Measurements from ENCODE around the gene SEC31A. TPM values are rescaled to one million over a fixed set of nuclear protein-coding genes. Genes with fewer than 3 reads are reported as not detected.
"Not testable (repeated sequence)": the region's sequence is repeated elsewhere in the genome, so short reads cannot be mapped to it uniquely, and the experiment has no call there.

Gene SEC31A
- total RNA-seq, 1 donor from 2014 or later, result 210 TPM

GRCh38 chr4:82818664-82819662 lies 72.0 kb downstream of the SEC31A start:
- H3K27ac Mint-ChIP-seq, result no peak overlapping the region
- Histone ChIP-seq H3F3A (ENCODE audit: low read depth) (peaks cover 4% of the 10 kb centered on the region), H3K4me3 (no peak overlapping the region), H3K79me2 (ENCODE audit: low read depth) (no peaks in the 10 kb centered on the region), H3K36me3 (peaks cover 9% of the 10 kb centered on the region), H3K9ac (no peak overlapping the region), H3K27ac (no peak overlapping the region), H3K27me3 (no peaks in the 10 kb centered on the region), H3K4me2 (no peak overlapping the region), H3K9me3 (ENCODE audit: low read depth) (no peaks in the 10 kb centered on the region), H2AFZ (replicated peaks) (no peak overlapping the region), H3K4me1 (peaks cover 10% of the 10 kb centered on the region), H4K20me1 (ENCODE audit: low read depth) (no peaks in the 10 kb centered on the region)
- H3K4me1 Mint-ChIP-seq, result peaks cover 7% of the 10 kb centered on the region
- TF ChIP-seq EZH2 (IDR thresholded peaks at IDR 0.05) (no peak), CTCF (IDR thresholded peaks at IDR 0.05) (no peak), EZH2phosphoT487 (IDR thresholded peaks at IDR 0.05) (no peak)
- no peak overlapping the region for H3K4me3 Mint-ChIP-seq
- no peak for DNase-seq (ENCODE audit: low spot score)
- peaks cover 3% of the 10 kb centered on the region for H3K27me3 Mint-ChIP-seq (ENCODE audit: insufficient read depth, low read depth)
- H3K36me3 Mint-ChIP-seq, result peaks cover 31% of the 10 kb centered on the region
- no peaks in the 10 kb centered on the region for H3K9me3 Mint-ChIP-seq

DNA sequence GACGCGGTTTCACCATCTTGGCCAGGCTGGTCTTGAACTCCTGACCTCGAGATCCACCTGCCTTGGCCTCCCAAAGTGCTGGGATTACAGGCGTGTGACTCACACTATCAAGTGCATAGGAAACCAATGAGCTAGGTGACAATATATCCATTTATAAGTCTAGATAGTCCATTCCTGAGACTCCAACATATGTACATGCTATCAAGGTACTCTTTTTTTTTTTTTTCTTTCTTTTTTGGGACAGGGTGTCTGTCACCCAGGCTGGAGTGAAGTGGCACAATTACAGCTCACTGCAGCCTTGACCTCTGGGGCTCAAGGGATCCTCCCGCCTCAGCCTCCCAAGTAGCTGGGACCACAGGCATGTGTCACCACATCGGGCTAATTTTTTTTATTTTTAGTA lies 74.1 kb downstream of the SEC31A start:
- H3K27ac Mint-ChIP-seq; H3K9me3 ChIP-seq (ENCODE audit: low read depth); H3K36me3 ChIP-seq; H4K20me1 ChIP-seq (ENCODE audit: low read depth); H3K27me3 ChIP-seq; H3K9ac ChIP-seq; H3K9me3 Mint-ChIP-seq; H2AFZ ChIP-seq (replicated peaks); H3K27me3 Mint-ChIP-seq (ENCODE audit: insufficient read depth, low read depth); H3K4me3 ChIP-seq; H3K79me2 ChIP-seq (ENCODE audit: low read depth); H3K27ac ChIP-seq; H3K4me3 Mint-ChIP-seq; H3K4me2 ChIP-seq; DNase-seq (ENCODE audit: low spot score): not testable (repeated sequence)
- H3K4me1 ChIP-seq, result peaks cover 23% of the 10 kb centered on the region
- peaks cover 20% of the 10 kb centered on the region for H3F3A ChIP-seq (ENCODE audit: low read depth)
- Mint-ChIP-seq H3K4me1 (peaks cover 23% of the 10 kb centered on the region), H3K36me3 (peaks cover 20% of the 10 kb centered on the region)

- Histone ChIP-seq H4K20me1 (ENCODE audit: low read depth) (peaks cover 3% of the 10 kb centered on the region), H3F3A (ENCODE audit: low read depth) (peaks cover 33% of the 10 kb centered on the region), H3K4me3 (no peak overlapping the region), H3K27me3 (peaks cover 22% of the 10 kb centered on the region), H3K27ac (no peak overlapping the region), H3K36me3 (no peaks in the 10 kb centered on the region), H3K4me1 (peaks cover 32% of the 10 kb centered on the region), H2AFZ (replicated peaks) (no peak overlapping the region), H3K4me2 (peak overlapping the region; percentile 5), H3K9me3 (ENCODE audit: low read depth) (no peaks in the 10 kb centered on the region), H3K9ac (no peak overlapping the region), H3K79me2 (ENCODE audit: low read depth) (no peaks in the 10 kb centered on the region)
- peaks cover 5% of the 10 kb centered on the region for H3K27me3 Mint-ChIP-seq (ENCODE audit: insufficient read depth, low read depth)
- H3K4me1 Mint-ChIP-seq, result peaks cover 40% of the 10 kb centered on the region
- no peak overlapping the region for H3K27ac Mint-ChIP-seq
- DNase-seq (ENCODE audit: low spot score), result peak; percentile 55
- H3K36me3 Mint-ChIP-seq, result peaks cover 5% of the 10 kb centered on the region
- H3K9me3 Mint-ChIP-seq, result no peaks in the 10 kb centered on the region
- TF ChIP-seq EZH2 (IDR thresholded peaks at IDR 0.05), result no peak
- TF ChIP-seq CTCF (IDR thresholded peaks at IDR 0.05), result no peak
- no peak for TF ChIP-seq EZH2phosphoT487 (IDR thresholded peaks at IDR 0.05)
- H3K4me3 Mint-ChIP-seq, result no peak overlapping the region
These were observed 76.9 kb downstream of the SEC31A start for GRCh38 chr4:82814034-82814433.

GRCh38 chr4:82811838-82812341 lies 79.1 kb downstream of the SEC31A start:
- no peaks in the 10 kb centered on the region for H3K9me3 ChIP-seq (ENCODE audit: low read depth)
- DNase-seq (ENCODE audit: low spot score), result peak; percentile 80
- no peak overlapping the region for H3K9ac ChIP-seq
- H3K79me2 ChIP-seq (ENCODE audit: low read depth), result no peaks in the 10 kb centered on the region
- peak overlapping the region; percentile 35 for H3K4me3 ChIP-seq
- H3K27ac Mint-ChIP-seq, result peak overlapping the region; percentile 1
- peaks cover 3% of the 10 kb centered on the region for H4K20me1 ChIP-seq (ENCODE audit: low read depth)
- peak overlapping the region; percentile 77 for H3K4me2 ChIP-seq
- peaks cover 47% of the 10 kb centered on the region for H3K4me1 Mint-ChIP-seq
- no peak overlapping the region for H2AFZ ChIP-seq (replicated peaks)
- H3K36me3 ChIP-seq, result no peaks in the 10 kb centered on the region
- peaks cover 2% of the 10 kb centered on the region for H3K27me3 Mint-ChIP-seq (ENCODE audit: insufficient read depth, low read depth)
- H3K27ac ChIP-seq, result peak overlapping the region; percentile 32
- TF ChIP-seq EZH2 (IDR thresholded peaks at IDR 0.05) (no peak), EZH2phosphoT487 (IDR thresholded peaks at IDR 0.05) (peak; percentile 31), CTCF (IDR thresholded peaks at IDR 0.05) (no peak)
- no peaks in the 10 kb centered on the region for H3K36me3 Mint-ChIP-seq
- H3K9me3 Mint-ChIP-seq, result no peaks in the 10 kb centered on the region
- peak overlapping the region; percentile 28 for H3K4me3 Mint-ChIP-seq
- H3K4me1 ChIP-seq, result peaks cover 32% of the 10 kb centered on the region
- peaks cover 42% of the 10 kb centered on the region for H3K27me3 ChIP-seq
- peaks cover 33% of the 10 kb centered on the region for H3F3A ChIP-seq (ENCODE audit: low read depth)

Measured in neural progenitor cell (in vitro differentiated cells).